Skin epidermis (tissue), 12 donors: ENCODE measurements around the gene TCAIM.

Experiments
- H3K27ac ChIP-seq, 21 experiments: fragments of 200-600 bp; sonication (generic) in 11 of 21; one replicate each; pipeline ENCODE4 v1.5.0; 2020; ENCODE audit warnings: mild to moderate bottlenecking in 3 of 21, inconsistent platforms in 2 of 21, moderate library complexity in 2 of 21
- H3K4me3 ChIP-seq, 7 experiments: fragments of 200-600 bp; sonication (generic) in 2 of 7; one replicate each; pipeline ENCODE4 v1.5.0; 2020; ENCODE audit warnings: inconsistent platforms in 2 of 7, mild to moderate bottlenecking in 2 of 7, moderate library complexity in 1 of 7

The TCAIM gene, protein sequence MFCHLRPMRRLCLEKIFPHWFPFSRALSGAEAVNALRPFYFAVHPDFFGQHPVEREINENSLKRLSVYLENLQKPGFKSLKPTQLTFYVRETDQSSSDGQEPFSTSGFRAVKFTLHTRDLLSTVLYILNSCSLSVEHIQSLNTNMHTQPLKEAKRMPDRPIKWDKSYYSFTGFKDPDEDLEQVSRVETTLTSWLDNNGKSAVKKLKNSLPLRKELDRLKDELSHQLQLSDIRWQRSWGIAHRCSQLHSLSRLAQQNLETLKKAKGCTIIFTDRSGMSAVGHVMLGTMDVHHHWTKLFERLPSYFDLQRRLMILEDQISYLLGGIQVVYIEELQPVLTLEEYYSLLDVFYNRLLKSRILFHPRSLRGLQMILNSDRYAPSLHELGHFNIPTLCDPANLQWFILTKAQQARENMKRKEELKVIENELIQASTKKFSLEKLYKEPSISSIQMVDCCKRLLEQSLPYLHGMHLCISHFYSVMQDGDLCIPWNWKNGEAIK

DNA sequence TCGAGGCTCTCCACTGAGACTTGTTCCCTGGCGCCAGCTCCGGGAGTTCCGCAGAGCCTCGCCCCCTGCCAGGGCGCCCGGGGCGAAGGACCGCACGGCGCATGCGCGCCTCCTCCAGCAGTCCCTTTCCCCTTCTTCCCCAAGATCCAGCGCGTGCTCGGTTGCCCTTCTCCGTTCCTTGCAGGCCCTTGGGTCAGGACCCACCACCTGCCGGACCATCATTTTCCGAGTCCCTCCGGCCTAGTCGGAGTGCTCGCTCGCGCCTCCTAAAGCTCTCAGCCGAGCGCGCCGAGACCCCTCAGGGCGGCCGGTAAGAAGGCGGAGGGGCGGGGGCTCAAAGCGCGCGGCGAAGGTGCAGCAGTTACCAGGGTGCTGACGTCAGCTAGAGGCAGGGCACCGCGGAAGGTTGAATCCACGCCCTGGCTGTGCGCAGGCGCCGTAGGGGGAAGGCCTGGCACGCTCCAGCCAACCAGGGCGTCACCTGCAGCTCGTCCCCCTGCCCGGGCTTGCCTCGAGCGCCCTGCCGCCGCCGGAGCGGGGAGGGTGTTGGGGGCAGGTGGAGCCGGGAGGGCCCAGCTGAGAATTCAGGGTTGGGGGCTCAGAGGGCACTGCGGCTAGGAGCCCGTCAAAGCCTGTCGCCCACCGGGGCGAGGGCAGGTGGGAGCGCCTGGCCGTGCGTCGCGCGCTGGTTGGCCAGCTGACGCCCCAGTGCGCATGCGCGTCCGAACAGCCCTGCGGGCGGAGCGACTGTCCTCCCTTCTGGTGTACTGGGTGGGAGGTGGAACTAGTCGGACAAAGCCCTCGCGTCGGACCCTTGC lies at the start of gene TCAIM:
Gene TCAIM, plus strand, starts transcription at position 757 of the 818 bp plus-strand sequence. CDS start 16,017 bp downstream, outside the sequence.
- peak within 1 kb of the TSS; percentile 45 to 98 (median 92) for H3K27ac ChIP-seq
- H3K4me3 ChIP-seq, result peak within 1 kb of the TSS; percentile 50 to 79 (median 63)

GRCh38 chr3:44289882-44290462 lies 48.6 kb upstream of the TCAIM start:
- Histone ChIP-seq H3K4me3 (no peak overlapping the region), H3K27ac (no peak overlapping the region)

DNA sequence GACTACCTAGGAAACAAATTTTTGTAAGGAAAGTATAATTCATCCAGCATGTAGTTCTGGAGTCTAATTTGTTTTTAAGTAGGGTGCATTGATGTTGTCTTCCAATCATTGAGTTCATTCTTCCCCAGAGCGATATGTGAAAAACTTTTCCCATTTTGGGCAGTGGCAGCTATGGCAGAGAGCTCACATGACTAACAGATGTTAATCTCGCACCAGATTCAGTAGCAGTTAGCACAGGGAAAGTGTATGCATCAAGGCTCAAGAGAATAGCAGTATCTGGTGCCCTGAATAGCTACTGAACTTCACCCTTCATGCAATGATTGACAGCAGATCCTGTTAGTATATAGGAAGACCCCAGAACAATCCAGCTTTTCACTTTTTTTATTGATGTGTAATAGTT lies 46.3 kb upstream of the TCAIM start:
- H3K4me3 ChIP-seq, result no peak overlapping the region

DNA sequence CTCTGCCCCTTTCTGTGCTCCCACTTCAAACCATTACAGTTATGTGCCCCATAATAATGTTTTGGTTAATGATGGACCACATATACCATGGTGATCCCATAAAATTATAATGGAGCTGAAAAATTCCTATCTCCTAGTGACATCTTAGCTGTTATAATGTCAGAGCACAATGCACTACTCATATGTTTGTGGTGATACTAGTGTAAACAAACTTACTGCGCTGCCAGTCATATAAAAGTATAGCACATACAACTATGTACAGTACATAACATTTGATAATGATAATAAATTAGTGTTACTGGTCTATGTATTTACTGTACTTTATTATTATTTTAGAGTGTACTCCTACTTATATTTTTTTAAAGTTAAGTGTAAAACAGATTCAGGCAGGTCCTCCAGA lies 45.6 kb upstream of the TCAIM start:
- H3K4me3 ChIP-seq, result no peak overlapping the region
- no peak overlapping the region for H3K27ac ChIP-seq

More for the DNA sequence above, 46.3 kb upstream of the TCAIM start:
- H3K27ac ChIP-seq, result no peak overlapping the region

- H3K4me3 ChIP-seq, result no peak overlapping the region
- H3K27ac ChIP-seq, result no peak overlapping the region
Observed at GRCh38 chr3:44297255-44297654, 41.3 kb upstream of the TCAIM start.

DNA sequence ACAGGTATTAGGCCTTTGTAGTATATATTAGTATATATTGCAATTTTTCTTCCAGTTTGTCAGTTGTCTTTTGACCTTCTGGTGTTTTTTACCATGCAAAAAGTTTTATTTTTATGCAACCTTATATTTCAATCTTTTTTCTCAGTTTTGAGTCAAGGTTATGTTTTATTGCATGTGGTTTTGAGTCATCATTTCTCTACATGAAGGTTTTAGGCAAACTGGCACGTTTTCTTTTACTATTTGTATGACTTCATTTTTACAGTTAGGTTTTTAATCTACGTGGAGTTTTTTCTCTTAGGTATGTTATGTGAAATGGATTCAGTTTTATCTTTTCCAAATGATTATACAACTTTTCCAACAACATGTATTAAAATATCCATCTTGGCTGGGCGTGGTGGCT lies 36.8 kb upstream of the TCAIM start:
- H3K4me3 ChIP-seq, result no peak overlapping the region
- H3K27ac ChIP-seq, result no peak overlapping the region

- Histone ChIP-seq H3K4me3 (no peak overlapping the region), H3K27ac (no peak overlapping the region)
Observed at GRCh38 chr3:44309500-44309899, 29.1 kb upstream of the TCAIM start.

DNA sequence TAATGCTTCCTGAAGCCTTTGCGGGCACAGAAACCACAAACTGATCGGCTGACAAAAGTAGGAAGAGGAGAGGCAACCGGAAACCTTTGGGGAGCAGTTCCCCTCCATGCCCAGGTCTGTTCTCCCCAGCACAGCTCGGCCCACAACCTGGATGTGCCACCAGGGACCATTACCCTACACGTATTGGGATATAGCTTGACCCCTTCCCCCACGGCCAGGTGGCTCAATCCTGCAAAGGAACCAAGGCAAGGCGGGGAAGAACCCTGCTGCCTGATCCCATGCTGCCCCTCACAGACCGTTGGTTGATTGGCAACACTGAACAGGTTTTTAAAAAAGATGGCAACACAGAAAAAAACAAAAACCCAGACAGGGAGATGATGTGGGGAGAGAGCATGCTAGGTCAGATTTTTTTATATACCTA lies 19.7 kb upstream of the TCAIM start:
- H3K4me3 ChIP-seq, result no peak overlapping the region
- H3K27ac ChIP-seq, result no peak overlapping the region

DNA sequence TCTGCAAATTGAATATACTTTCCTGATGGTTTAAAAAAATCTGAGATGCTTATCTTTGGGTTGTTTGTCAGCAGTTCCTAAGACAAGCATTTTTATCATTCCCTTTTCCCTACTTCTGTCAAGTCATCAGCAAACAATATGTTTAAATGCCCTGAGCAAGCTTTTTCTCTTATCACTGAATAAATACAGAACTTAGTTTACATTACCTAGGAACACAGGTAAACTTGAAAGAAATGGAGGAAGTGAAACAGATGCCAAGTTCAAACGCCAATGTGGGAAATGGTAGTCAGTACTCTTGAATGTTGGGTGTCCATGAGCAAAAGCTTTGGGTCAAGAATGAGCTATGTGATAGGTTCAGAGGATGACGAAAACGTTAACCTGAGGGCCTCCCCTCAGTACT lies 17.2 kb upstream of the TCAIM start:
- Histone ChIP-seq H3K4me3 (no peak overlapping the region), H3K27ac (no peak overlapping the region)

DNA sequence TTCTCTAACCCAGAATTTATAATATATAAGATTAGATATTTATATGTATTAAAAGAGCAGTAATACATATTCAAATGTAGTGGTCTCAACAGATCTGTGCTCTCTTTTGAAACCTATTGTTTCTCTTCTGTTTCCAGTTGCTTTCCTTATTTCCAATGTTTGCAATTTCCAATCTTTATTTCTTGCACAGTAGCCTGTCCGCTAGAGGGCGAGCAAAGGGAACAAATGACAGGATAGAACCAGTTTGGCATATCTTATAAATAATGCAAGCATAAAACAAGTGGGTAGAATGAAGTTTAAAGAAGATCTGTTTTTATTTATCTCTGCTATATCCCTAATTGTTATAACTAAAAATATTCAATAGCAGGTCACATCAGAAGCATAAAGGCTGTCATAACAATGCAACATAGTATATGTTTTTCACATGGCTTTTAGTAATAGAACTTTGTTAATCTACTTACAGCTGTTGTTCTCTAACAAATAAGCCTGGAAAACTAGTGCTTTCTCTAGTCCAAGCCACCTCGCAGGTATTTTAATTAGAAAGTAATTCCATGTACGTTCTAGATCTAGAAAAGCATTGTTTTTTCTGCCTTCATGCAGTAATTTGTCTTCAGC lies 15.1 kb upstream of the TCAIM start:
- Histone ChIP-seq H3K27ac (no peak overlapping the region), H3K4me3 (no peak overlapping the region)

- Histone ChIP-seq H3K4me3 (no peak overlapping the region), H3K27ac (no peak overlapping the region)
Observed at GRCh38 chr3:44324584-44324983, 14.0 kb upstream of the TCAIM start.

- Histone ChIP-seq H3K27ac (no peak overlapping the region), H3K4me3 (no peak overlapping the region)
Observed at GRCh38 chr3:44326019-44326418, 12.5 kb upstream of the TCAIM start.

DNA sequence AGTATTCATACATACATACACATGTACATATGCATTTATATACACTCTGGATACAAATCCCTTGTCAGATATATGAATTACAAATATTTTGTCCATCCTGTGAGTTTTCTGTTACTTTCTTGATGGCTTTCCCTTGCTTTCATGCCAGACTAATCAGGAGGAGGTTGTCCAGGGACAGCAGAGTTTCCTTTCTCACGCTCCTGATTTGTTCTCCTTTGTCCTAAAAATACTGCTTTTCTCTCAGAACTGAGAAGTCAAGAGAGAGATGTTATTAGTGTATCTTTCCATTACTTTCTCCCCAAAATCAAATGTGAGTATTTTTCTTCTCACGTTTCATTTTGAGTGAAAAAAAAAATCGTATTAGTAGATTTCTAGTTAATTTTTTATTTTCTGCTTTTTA lies 12.1 kb upstream of the TCAIM start:
- no peak overlapping the region for H3K4me3 ChIP-seq
- no peak overlapping the region for H3K27ac ChIP-seq

- Histone ChIP-seq H3K27ac (no peak overlapping the region), H3K4me3 (no peak overlapping the region)
Observed at GRCh38 chr3:44329946-44330345, 8.6 kb upstream of the TCAIM start.

GRCh38 chr3:44330444-44330843 lies 8.1 kb upstream of the TCAIM start:
- H3K27ac ChIP-seq, result no peak overlapping the region
- no peak overlapping the region for H3K4me3 ChIP-seq

DNA sequence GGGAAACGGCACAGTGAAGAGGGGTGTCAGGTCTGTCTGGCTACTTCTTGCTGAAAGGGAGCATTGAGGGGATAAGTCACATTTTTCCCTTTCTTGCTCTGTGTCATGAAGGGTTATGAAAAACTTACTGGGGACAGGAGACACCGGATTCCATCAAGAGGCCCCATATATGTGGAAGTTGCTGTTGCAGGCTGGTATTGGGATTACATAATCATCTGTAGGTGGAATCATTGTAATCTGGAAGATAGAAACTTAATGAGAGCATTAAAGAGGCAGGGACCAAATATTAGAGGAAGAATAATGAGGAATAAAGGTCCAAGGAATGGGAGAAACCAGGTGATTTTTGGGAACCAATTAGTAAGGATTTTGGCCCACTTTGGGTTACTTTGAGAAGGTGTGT lies 4.2 kb upstream of the TCAIM start:
- Histone ChIP-seq H3K27ac (no peak overlapping the region), H3K4me3 (no peak overlapping the region)

DNA sequence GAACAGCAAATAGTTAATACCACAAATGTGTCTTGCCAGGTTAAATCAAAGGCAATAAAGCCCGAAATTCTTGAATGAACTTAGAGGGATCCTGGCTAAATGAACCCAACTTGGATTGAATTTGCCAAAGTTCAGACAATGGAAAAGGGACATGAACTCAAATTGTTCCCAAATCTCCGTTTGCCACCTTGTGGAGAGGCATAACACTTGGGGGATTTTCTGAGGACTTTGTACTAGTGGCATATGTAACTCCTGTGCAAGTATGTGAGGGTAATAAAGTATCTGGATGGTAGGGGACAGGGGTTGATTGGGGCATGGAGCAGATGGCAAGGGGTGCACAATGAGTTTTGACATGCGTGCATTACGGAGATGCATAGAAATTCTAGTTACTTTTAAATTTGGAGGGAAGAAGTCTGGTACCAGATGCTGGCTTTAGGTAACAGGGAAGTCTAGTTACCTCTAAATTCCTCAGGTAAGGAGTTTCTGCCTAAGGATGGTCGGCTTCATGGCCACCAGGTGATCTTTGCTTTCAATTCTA lies 1.2 kb upstream of the TCAIM start:
- H3K27ac ChIP-seq, result peak overlapping the region in 17 of 21 experiments; percentile 87 to 98 (median 92)
- peak overlapping the region; percentile 50 to 79 (median 63) for H3K4me3 ChIP-seq

DNA sequence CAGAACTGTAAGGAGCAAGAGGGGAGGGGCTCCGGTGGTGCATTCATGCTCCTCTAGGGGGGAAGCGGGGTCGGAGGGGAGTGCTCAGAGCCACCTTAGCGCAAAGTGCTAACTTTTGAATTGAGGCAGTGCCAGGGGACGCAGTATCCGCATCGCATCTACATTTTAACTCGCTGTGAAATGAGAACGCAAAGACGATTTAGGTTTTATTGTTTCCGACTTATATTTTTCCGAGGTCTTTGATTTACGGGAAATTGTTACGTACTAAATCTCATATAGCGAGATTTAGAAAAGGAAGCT lies 212 bp downstream of the TCAIM start:
- peak overlapping the region in 20 of 21 experiments; percentile 87 to 98 (median 92) for H3K27ac ChIP-seq

DNA sequence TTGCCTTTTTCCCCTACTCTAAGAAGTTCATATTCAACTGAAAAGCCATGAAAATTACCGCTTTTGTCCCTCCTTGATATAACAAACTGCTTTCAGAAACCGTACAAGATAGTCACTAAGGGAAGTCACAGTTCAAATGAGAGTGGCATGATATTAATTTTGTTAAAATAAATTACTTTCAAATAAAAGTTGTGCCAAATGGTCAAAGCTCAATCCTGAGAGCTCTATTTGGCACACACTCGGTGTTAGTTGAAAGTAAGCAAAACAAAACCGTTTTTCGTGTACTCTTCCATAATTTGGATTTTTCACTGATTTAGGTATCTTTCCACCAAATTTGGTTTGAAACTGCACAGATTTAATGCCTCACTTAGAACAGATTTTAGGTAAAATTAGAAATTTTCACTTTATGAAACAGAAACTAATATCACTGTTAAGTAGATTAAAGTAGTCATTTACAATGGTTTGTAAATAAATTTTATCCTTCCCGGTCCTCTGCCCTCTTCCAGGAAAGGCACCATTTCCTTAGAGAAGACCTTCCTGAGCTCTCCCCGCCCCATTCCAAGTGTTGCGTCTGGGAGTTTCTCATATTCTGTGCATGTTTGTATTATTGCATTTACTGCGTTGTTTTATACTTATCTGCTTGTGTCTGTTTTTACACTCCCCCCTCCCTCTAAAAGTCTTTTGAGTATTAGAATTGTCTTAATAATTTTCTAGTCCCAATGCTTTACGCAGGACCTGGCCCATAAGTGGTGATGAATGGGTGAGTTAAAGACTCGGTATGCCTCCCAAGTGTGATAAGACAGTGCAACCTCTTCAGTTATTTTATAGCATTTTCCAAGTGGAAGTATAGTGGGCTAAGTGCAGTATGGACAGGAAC lies 853 bp downstream of the TCAIM start:
- Histone ChIP-seq H3K27ac (peak overlapping the region in 19 of 21 experiments; percentile 87 to 98 (median 92)), H3K4me3 (peak overlapping the region; percentile 50 to 79 (median 63))

More for the DNA sequence above, 212 bp downstream of the TCAIM start:
- H3K4me3 ChIP-seq, result peak overlapping the region; percentile 50 to 79 (median 63)
